ENCODE measurements around the gene CELA2A.

DNA sequence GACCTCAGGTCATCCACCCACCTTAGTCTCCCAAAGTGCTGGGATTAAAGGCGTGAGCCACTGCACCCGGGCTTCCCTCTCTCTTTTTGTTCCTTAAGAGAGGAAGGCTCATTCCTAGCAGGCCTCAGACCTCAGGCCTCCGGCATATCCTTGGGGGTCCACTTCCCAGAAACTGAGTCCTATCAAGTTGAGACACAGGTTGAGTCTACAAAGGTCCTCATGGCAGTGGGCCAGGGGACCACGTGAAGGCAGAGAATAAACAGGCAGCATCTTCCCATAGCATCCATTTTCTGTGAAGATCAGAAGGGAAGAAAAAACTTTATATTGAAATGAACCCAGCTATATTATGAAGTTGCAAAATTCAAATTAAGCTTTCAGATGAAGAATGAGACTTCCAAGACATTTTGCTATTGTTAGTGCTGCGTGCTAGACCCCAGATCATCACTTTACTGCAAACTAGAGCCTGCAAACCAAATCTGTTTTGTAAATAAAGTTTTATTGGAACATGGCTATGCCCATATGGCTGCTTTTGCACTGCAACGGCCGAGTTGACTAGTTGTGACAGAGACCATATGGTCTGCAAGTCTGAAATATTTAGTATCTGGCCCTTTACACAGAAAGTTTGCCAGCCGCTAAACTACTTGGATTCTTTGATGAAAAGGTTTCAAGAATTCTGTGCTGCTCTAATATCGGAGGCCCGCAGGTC, 3.5 kb upstream of the CELA2A start:
- TF ChIP-seq, protein P1, sequence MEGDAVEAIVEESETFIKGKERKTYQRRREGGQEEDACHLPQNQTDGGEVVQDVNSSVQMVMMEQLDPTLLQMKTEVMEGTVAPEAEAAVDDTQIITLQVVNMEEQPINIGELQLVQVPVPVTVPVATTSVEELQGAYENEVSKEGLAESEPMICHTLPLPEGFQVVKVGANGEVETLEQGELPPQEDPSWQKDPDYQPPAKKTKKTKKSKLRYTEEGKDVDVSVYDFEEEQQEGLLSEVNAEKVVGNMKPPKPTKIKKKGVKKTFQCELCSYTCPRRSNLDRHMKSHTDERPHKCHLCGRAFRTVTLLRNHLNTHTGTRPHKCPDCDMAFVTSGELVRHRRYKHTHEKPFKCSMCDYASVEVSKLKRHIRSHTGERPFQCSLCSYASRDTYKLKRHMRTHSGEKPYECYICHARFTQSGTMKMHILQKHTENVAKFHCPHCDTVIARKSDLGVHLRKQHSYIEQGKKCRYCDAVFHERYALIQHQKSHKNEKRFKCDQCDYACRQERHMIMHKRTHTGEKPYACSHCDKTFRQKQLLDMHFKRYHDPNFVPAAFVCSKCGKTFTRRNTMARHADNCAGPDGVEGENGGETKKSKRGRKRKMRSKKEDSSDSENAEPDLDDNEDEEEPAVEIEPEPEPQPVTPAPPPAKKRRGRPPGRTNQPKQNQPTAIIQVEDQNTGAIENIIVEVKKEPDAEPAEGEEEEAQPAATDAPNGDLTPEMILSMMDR (conservative IDR thresholded peaks at IDR 0.05; ENCODE audit: low read depth, low read length): no peak
- TF ChIP-seq EZH2 (IDR thresholded peaks at IDR 0.05; ENCODE audit: low read length, unreplicated experiment): no peak

Data from PC-3 (cell line).